B cell (primary cell): ENCODE data around the gene HSBP1. TPM values are rescaled to one million over a fixed set of nuclear protein-coding genes. Genes with fewer than 3 reads are reported as not detected.

Experiments used
- ATAC-seq: fragments of 200-7000 bp; cut with Tn5 transposase; one replicate; pipeline ENCODE4 v1.10.0; 2021; ENCODE audit warnings: low read depth, mild to moderate bottlenecking, moderate number of reproducible peaks, moderate library complexity
- CTCF ChIA-PET: fragments of 350-600 bp; sonication (Branson Sonifier 250); formaldehyde crosslinking; loops from one replicate; lab custom pipeline; 2021; ENCODE audit warnings: antibody characterized with exemption, inconsistent platforms; lab: Charles Lee
- POLR2A ChIA-PET: fragments of 350-600 bp; sonication (Branson Sonifier 250); formaldehyde crosslinking; loops from one replicate; lab custom pipeline; 2021; ENCODE audit warnings: antibody characterized with exemption; lab: Charles Lee
- DNase-seq: peaks from one replicate; pipeline ENCODE4 v3.0.0; 2013
- H2AFZ ChIP-seq: 2 replicates; pipeline ENCODE4 v1.6.1; 2012; ENCODE audit warnings: mild to moderate bottlenecking, low read depth, low read length; ENCODE audit not compliant: insufficient read depth, poor library complexity, severe bottlenecking
- H3K27ac ChIP-seq, 2 donors: 1 replicate in 1 of 2; 2 replicates in 1 of 2; pipeline ENCODE4 v1.5.1; 2012 to 2013; ENCODE audit warnings: low read length in 2 of 2, mild to moderate bottlenecking in 2 of 2, moderate library complexity in 1 of 2
- H3K27me3 ChIP-seq, 4 experiments: fragments of 200-600 bp in 1 of 4; sonication (generic) in 1 of 4; replicated peaks in 1 of 4; 1 replicate in 2 of 4; 2 replicates in 2 of 4; pipeline versions ENCODE4 v1.6.1 to v1.7.0; 2013 to 2016; ENCODE audit warnings: low read length in 3 of 4, mild to moderate bottlenecking in 2 of 4, mixed read lengths in 1 of 4, moderate library complexity in 1 of 4; ENCODE audit not compliant: insufficient read depth in 4 of 4, control insufficient read depth in 3 of 4; ENCODE audit errors: control extremely low read depth in 1 of 4
- H3K36me3 ChIP-seq, 2 experiments: replicated peaks in 1 of 2; 1 replicate in 1 of 2; 2 replicates in 1 of 2; pipeline versions ENCODE4 v1.6.1 to v1.7.1; 2013; ENCODE audit warnings: low read length in 1 of 2; ENCODE audit not compliant: insufficient read depth in 2 of 2, control insufficient read depth in 1 of 2; ENCODE audit errors: control extremely low read depth in 1 of 2, extremely low read depth in 1 of 2
- H3K4me1 ChIP-seq, 2 donors: fragments of 200-600 bp in 1 of 2; sonication (generic) in 1 of 2; 1 replicate in 1 of 2; 2 replicates in 1 of 2; pipeline versions ENCODE4 v1.5.1 to v1.6.1; 2013 to 2017; ENCODE audit warnings: low read length in 2 of 2; ENCODE audit not compliant: control insufficient read depth in 2 of 2, insufficient read depth in 2 of 2
- H3K4me2 ChIP-seq: replicated peaks from 2 replicates; pipeline ENCODE3; 2012; ENCODE audit warnings: mild to moderate bottlenecking, low read depth, low read length; ENCODE audit not compliant: poor library complexity, severe bottlenecking
- H3K4me3 ChIP-seq, 5 experiments: fragments of 200-600 bp in 1 of 5; sonication (generic) in 1 of 5; 1 replicate in 3 of 5; 2 replicates in 2 of 5; pipeline versions ENCODE4 v1.5.1 to v1.7.0; 2011 to 2016; ENCODE audit warnings: low read length in 4 of 5, mild to moderate bottlenecking in 4 of 5, low read depth in 2 of 5, control low read depth in 1 of 5, moderate library complexity in 1 of 5; ENCODE audit not compliant: insufficient read depth in 1 of 5; ENCODE audit errors: control extremely low read depth in 1 of 5, extremely low read depth in 1 of 5
- H3K79me2 ChIP-seq: fragments of 200-600 bp; sonication (generic); one replicate; pipeline ENCODE4 v1.6.0; 2016; ENCODE audit warnings: low read length; ENCODE audit not compliant: control insufficient read depth, insufficient read depth
- H3K9ac ChIP-seq: fragments of 200-600 bp; sonication (generic); 2 replicates; pipeline ENCODE4 v1.6.1; 2017; ENCODE audit warnings: mild to moderate bottlenecking, low read length, moderate library complexity
- H3K9me3 ChIP-seq, 3 donors: one replicate each; pipeline versions ENCODE4 v1.6.1 to v1.7.1; 2013; ENCODE audit warnings: low read length in 2 of 3; ENCODE audit not compliant: control insufficient read depth in 2 of 3, insufficient read depth in 1 of 3; ENCODE audit errors: control extremely low read depth in 1 of 3
- H4K20me1 ChIP-seq: 2 replicates; pipeline ENCODE4 v1.6.0; 2012; ENCODE audit warnings: mild to moderate bottlenecking, low read length; ENCODE audit not compliant: insufficient read depth, control insufficient read depth, poor library complexity, severe bottlenecking
- H3K27ac Mint-ChIP-seq: one replicate; pipeline ENCODE4 v1.8.0; 2021; ENCODE audit warnings: mixed read lengths
- H3K27me3 Mint-ChIP-seq: one replicate; pipeline ENCODE4 v1.8.0; 2021; ENCODE audit warnings: mixed read lengths
- H3K4me1 Mint-ChIP-seq: one replicate; pipeline ENCODE4 v1.8.0; 2021; ENCODE audit warnings: mixed read lengths
- H3K4me3 Mint-ChIP-seq: one replicate; pipeline ENCODE4 v1.8.0; 2021; ENCODE audit warnings: mixed read lengths
- H3K9me3 Mint-ChIP-seq: one replicate; pipeline ENCODE4 v1.8.0; 2022; ENCODE audit warnings: mixed read lengths; ENCODE audit not compliant: insufficient read depth
- CTCF ChIP-seq: fragments of 200-600 bp; IDR thresholded peaks from one replicate; pipeline ENCODE4 v1.8.0; 2022; ENCODE audit warnings: antibody characterized with exemption, mild to moderate bottlenecking
- EZH2 ChIP-seq: IDR thresholded peaks from 2 replicates; pipeline ENCODE4 v1.6.1; 2012; ENCODE audit warnings: borderline replicate concordance, low read depth, mild to moderate bottlenecking, moderate library complexity, low read length; ENCODE audit not compliant: insufficient read depth, poor library complexity, severe bottlenecking
- WGBS: methylation state at CpG from one replicate; pipeline ENCODE4 v1.1.5; 2013; ENCODE audit warnings: missing lambda C conversion rate; ENCODE audit not compliant: insufficient coverage; 5-methylcytosine and 5-hydroxymethylcytosine counted together
- intact Hi-C: fragments of 100-400 bp; cut with micrococcal nuclease; formaldehyde crosslinking; loops from one replicate; pipeline ENCODE4 v1.10.0; 2022
- polyA plus RNA-seq: library from polyadenylated mRNA; depleted of rRNA; stranded (reverse); fragments of >200 nt; gene quantifications from 2 replicates; pipeline ENCODE4 v1.2.3, GENCODE V29; 2012
- total RNA-seq, 2 donors: library from RNA; stranded (reverse); fragments of 120-200 nt in 1 of 2; gene quantifications; 1 replicate in 1 of 2; 2 replicates in 1 of 2; pipeline versions ENCODE4 v1.2.3 to v1.2.4, GENCODE V29; 2013 to 2022

HSBP1 gene
- total and polyA plus RNA-seq, 2 donors (not counting 1 experiment from before 2014, with no cell fraction given): 4.8 to 39.6 TPM

- Mint-ChIP-seq H3K27ac (no peak overlapping the region), H3K4me3 (no peak overlapping the region), H3K27me3 (peaks cover 16% of the 10 kb centered on the region), H3K9me3 (no peaks in the 10 kb centered on the region), H3K4me1 (peaks cover 5% of the 10 kb centered on the region)
- Histone ChIP-seq H3K4me3 (no peak overlapping the region), H3K9me3 (peaks cover 0 to 3% (median 0%) of the 10 kb centered on the region in 3 donors), H3K4me2 (no peak overlapping the region), H2AFZ (no peak overlapping the region), H4K20me1 (no peaks in the 10 kb centered on the region), H3K4me1 (peaks cover 0 to 4% of the 10 kb centered on the region in 2 donors), H3K36me3 (no peaks in the 10 kb centered on the region), H3K79me2 (no peaks in the 10 kb centered on the region), H3K9ac (no peak overlapping the region), H3K27ac (no peak overlapping the region), H3K27me3 (peaks cover 0 to 12% (median 5%) of the 10 kb centered on the region in 4 experiments)
- ChIA-PET CTCF (interaction anchor here (0.9 kb wide), 1 partner anchor 121 kb away, joined by 3 read pairs; no protein-coding TSS in a partner anchor), POLR2A (no interaction called here)
- intact Hi-C loops: no loop called here
- DNase-seq (no peak), ATAC-seq (no peak)
- TF ChIP-seq EZH2 (no peak), CTCF (no peak)
- 28% methylated on average over 4 of the region's 10 CpGs for WGBS
Measured at GRCh38 chr16:83835586-83836566, 28.1 kb downstream of the HSBP1 start.

GRCh38 chr16:83837566-83837965 lies 29.8 kb downstream of the HSBP1 start:
- H3K9me3 Mint-ChIP-seq: no peaks in the 10 kb centered on the region
- no peaks in the 10 kb centered on the region for H4K20me1 ChIP-seq
- no peak for DNase-seq
- no CpG with 5 or more reads among the region's 4 CpGs for WGBS
- H3K27ac Mint-ChIP-seq: no peak overlapping the region
- H3K9ac ChIP-seq: no peak overlapping the region
- ChIA-PET CTCF (interaction anchor here (0.8 kb wide), 1 partner anchor 10 kb away, joined by 3 read pairs; no protein-coding TSS in a partner anchor), POLR2A (no interaction called here)
- H3K9me3 ChIP-seq: peaks cover 0 to 3% (median 0%) of the 10 kb centered on the region in 3 donors
- peaks cover 0 to 12% (median 5%) of the 10 kb centered on the region in 4 experiments for H3K27me3 ChIP-seq
- no peak for ATAC-seq
- no peak overlapping the region for H3K27ac ChIP-seq
- intact Hi-C loops: no loop called here
- TF ChIP-seq EZH2 (no peak), CTCF (no peak)
- peaks cover 14% of the 10 kb centered on the region for H3K4me1 Mint-ChIP-seq
- H3K27me3 Mint-ChIP-seq: peaks cover 16% of the 10 kb centered on the region
- no peaks in the 10 kb centered on the region for H3K36me3 ChIP-seq
- no peak overlapping the region for H2AFZ ChIP-seq
- H3K79me2 ChIP-seq: no peaks in the 10 kb centered on the region
- H3K4me3 Mint-ChIP-seq: no peak overlapping the region
- no peak overlapping the region for H3K4me2 ChIP-seq
- H3K4me3 ChIP-seq: no peak overlapping the region
- peaks cover 13 to 16% of the 10 kb centered on the region in 2 donors for H3K4me1 ChIP-seq
